Ecto neural progenitor cell (in vitro differentiated cells): ENCODE measurements around the gene BCAR3.
"Not testable (repeated sequence)": the region's sequence is repeated elsewhere in the genome, so short reads cannot be mapped to it uniquely, and the experiment has no call there.

ENCODE experiments used
- DNase-seq: peaks from one replicate; pipeline ENCODE4 v3.0.0-alpha.2; 2018; ENCODE audit warnings: low spot score

Gene BCAR3

DNA sequence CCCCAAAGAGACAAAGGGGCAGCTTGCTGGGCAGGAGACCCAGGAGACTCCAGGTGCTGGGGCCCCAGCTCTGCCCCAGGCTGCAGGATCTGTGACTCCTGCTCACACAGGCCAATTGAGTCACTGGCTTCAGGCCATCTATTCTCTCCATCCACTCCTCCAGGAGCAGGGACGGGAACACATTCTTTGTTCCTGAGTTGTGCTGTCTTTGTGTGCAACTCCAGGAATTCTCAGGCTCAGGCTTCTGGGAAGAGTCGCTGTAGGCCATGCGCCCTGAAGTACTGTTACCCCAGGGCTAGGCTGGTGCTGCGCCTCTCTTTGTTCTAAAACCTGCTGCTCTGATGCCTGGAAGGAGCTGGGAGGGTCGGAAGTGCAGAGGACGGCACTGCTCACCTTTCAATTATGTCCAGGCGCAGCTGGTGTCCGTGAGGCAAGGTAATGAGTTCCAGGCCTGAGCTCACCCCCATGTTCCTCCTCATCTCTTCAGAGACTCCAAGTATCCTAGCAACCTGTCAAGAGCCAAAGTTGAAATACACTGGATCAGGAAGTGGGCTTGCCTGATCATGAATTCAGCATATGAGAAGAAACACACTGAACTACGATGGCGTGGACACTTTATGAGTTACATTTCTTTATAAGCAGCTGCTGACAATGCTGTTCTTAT, 105.9 kb downstream of the BCAR3 start:
- peak; percentile 61 for DNase-seq

GRCh38 chr1:93574991-93575390, 106.6 kb downstream of the BCAR3 start:
- no peak for DNase-seq

- no peak for DNase-seq
Measured at GRCh38 chr1:93574511-93574910, 107.1 kb downstream of the BCAR3 start.

GRCh38 chr1:93573940-93574469, 107.6 kb downstream of the BCAR3 start:
- DNase-seq: no peak

- DNase-seq: no peak
Measured at GRCh38 chr1:93571623-93572310, 109.9 kb downstream of the BCAR3 start.

GRCh38 chr1:93569489-93569888, 112.1 kb downstream of the BCAR3 start:
- no peak for DNase-seq

GRCh38 chr1:93567255-93567918, 114.2 kb downstream of the BCAR3 start:
- DNase-seq: no peak

DNA sequence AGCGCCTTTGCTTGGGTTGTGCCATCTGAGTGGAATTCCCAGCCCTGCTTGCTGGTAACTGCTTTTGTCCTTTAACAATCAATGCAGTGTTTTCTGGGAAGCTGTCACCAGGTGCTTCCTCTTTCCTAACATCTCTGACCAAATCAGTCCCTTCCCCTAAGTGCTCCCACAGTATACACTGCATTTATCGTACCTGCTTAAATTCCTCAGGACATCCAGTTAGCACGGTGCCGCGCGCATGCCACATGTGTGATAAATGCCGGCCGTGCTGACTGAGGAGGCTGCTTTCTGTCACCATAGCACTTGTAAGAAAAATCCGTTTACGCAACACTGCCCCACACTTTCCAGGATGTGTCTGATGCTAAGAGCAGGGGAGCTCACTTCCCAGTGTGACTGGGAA, 115.4 kb downstream of the BCAR3 start:
- no peak for DNase-seq

- no peak for DNase-seq
Measured at GRCh38 chr1:93565496-93566206, 116.0 kb downstream of the BCAR3 start.

GRCh38 chr1:93559695-93560094, 121.9 kb downstream of the BCAR3 start:
- no peak for DNase-seq

- no peak for DNase-seq
Measured at GRCh38 chr1:93559045-93559444, 122.6 kb downstream of the BCAR3 start.

GRCh38 chr1:93556291-93556690, 125.3 kb downstream of the BCAR3 start:
- no peak for DNase-seq

- no peak for DNase-seq
Measured at GRCh38 chr1:93554883-93555872, 126.5 kb downstream of the BCAR3 start.

DNA sequence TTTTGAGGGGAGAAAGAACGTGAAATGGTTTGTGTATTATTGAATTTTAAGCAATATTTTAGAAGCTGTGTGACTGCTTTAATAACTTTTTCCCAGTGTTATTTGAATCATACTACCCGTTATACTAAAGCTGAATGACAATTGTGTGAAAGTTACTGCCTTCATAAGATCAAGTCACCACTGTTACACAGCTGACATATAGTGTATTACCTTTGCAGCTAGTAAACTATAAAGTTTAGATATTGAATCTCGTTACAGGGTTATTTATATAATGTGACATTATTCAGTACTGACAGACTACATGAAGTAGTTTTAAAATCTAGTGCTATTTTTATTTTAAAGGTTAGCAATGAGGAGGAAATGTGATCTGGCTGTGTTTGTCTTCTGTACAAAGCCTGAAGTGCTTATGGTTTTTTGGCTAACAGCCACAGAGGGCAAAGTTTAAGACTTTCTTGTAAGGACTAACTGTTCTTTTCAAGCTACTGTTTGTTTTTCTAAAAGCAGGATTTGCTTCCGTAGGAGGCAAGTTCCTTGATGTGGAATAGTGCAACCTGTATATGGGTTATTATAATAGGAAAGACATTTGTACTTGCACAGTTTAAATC, 127.6 kb downstream of the BCAR3 start:
- DNase-seq: not testable (repeated sequence)

DNA sequence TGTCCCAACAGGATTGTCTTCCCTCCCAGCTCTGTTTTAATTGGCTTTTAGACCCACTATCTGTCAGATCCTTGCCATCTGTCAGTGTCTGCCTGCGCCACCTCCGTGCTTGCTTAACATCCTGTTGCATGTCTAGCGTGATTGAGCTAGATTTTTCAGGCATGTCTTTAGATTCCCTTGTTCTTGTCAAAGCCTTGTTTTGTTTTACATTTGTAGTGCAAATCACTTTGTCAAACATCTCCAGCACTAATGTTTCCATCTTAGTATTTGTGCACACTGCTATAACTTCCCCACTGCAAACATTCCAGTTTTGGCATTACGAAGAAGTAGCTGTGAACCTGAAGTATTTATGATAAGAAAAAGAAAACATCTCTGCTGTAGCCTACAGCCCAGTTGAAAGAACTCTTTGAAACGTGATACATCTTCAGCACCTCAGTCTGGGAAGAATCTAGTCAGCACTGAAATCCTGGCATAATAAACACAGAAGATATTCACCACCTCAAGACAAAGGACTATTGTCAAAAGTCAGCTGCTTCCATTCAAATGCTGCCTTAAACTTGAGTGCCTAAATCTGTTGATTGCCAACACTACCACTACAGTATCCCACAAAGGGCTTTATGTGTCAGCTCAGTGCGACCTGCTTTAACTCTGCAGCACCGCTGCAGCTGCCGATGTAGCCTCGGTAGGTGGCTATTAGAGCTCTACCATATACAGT, 128.7 kb downstream of the BCAR3 start:
- DNase-seq: no peak

GRCh38 chr1:93549811-93550210, 131.8 kb downstream of the BCAR3 start:
- no peak for DNase-seq

- no peak for DNase-seq
Measured at GRCh38 chr1:93549131-93549530, 132.5 kb downstream of the BCAR3 start.

DNA sequence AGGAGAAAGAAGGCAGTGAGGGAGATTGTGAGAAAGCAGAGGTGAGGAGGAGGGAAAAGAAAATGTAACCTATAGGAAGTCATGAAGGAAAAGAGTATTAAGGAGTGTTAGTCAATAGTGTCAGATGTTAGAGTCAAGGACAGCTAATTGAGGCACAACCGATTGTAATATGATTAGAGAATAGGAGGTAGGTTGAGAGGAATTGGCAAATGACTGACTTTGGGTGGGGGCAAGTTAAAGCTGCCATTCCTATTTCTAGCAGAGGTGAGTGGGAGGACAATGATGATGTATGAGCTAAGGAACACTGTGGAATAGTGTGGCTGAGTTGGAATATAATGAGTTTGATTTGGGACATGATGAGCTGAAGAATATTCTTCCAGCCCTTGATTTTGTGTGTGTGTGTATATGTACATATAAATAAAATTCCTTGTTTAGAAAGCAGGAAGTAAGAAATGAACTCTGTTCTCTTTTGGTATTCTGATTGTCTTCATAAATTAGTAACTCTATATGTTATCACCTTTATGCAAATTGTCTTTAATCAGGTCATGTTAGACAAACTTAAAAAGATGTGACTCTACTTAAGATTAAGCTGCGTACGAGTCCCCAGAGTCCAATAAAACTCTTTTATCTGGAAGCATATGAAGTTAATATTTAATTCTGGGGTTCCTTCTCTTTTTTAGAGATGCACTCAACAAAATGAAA, 135.3 kb downstream of the BCAR3 start:
- no peak for DNase-seq

- DNase-seq: no peak
Measured at GRCh38 chr1:93542398-93542797, 139.2 kb downstream of the BCAR3 start.
